ENCODE measurements around the gene CRHBP.

DNA sequence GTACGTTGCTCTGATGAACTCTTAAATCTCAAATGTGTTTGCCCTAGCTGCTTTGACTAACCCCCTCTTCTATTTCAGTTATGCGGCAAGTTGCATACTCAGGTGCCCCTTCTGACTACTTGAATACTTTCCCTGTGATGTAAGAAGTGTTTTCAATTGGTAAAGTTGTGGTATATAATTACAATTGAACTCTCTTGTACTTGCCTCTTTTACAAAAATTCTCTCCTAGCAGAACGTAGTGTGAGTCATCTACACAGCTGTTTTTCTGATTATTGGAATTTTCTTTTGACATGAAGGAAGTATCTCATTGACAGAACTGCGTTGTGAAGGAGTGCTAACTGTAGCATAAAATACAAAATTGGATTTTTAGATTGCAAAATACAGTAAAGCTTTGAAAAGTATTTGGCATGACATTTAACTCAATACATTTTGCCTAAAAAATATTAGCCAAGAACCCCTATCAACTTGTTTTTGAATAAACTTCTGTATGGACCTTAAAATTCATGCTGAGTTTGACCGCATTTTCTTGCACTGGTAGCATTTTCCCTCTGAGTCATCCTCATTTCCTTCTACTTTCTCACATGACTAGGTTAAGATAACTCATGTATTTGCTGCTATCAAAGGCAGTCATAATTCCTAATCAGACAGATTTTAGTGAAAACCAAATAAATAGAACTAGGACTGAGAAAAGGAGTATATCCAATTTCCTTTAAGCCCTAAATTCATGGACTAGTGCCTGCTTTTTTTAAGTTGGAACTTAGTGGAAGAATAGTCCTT, 6.3 kb downstream of the CRHBP start:
- TF ChIP-seq, protein P1, sequence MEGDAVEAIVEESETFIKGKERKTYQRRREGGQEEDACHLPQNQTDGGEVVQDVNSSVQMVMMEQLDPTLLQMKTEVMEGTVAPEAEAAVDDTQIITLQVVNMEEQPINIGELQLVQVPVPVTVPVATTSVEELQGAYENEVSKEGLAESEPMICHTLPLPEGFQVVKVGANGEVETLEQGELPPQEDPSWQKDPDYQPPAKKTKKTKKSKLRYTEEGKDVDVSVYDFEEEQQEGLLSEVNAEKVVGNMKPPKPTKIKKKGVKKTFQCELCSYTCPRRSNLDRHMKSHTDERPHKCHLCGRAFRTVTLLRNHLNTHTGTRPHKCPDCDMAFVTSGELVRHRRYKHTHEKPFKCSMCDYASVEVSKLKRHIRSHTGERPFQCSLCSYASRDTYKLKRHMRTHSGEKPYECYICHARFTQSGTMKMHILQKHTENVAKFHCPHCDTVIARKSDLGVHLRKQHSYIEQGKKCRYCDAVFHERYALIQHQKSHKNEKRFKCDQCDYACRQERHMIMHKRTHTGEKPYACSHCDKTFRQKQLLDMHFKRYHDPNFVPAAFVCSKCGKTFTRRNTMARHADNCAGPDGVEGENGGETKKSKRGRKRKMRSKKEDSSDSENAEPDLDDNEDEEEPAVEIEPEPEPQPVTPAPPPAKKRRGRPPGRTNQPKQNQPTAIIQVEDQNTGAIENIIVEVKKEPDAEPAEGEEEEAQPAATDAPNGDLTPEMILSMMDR (IDR thresholded peaks at IDR 0.05; ENCODE audit: poor library complexity) = no peak
- TF ChIP-seq EZH2 (IDR thresholded peaks at IDR 0.05; ENCODE audit: borderline replicate concordance) = no peak

Data from hepatocyte (in vitro differentiated cells).